HG02973 (cell line): ENCODE data around the gene ANKRD20A1.
"Not testable (repeated sequence)": the region's sequence is repeated elsewhere in the genome, so short reads cannot be mapped to it uniquely, and the experiment has no call there.

ENCODE experiments used
- ATAC-seq: cut with Tn5 transposase; IDR thresholded peaks from one replicate; pipeline ENCODE4 v1.9.1; 2021; ENCODE audit warnings: moderate library complexity; ENCODE audit not compliant: unreplicated experiment

The ANKRD20A1 gene

DNA sequence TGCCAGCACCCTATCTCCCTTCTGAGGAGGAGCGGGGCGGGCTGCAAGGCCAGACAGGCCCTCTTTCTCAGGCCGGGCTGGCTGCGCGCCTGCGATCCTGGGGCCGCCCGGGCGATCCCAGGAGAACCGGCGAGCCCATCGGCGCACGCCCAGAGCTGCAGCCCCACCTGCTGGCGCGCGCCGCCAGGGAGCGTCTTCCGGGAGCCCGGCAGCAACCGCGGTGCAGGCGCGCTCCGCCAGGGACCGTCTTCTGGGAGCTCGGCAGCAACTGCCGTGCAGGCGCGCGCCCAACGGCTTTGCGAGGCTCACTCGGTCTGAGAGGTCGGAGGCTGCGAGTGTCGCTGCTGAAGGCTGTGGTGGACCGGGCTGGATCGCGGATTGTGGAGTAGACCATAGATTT lies at the start of gene ANKRD20A1:
Gene ANKRD20A1, plus strand, starts transcription at position 61 of the 400 bp plus-strand sequence. CDS start 496 bp downstream, outside the sequence.
- ATAC-seq, result not testable (repeated sequence)

DNA sequence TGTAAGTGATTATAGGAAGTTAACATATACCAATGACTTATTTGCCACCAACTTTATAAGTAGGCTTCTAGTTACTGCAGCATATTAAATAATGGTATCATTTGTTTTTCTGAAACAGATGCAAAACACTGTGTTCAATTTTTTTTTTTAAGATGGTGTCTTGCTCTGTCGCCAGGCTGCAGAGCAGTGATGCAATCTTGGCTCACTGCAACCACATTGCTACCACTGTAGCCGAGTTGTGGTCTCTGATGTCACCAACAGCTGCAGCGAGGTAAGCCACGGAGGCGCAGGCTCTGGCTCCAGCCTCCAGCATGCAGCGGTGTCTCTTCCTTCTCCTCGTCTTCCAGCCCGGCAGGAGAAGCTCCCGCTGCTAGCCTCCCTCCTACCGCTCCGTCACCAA lies 26.6 kb upstream of the ANKRD20A1 start:
- ATAC-seq, result not testable (repeated sequence)
